ENCODE data around the gene GALK2.

- no peak for TF ChIP-seq POLR2A (IDR thresholded peaks at IDR 0.05)
- no peak for TF ChIP-seq CTCF (IDR thresholded peaks at IDR 0.05)
These were observed 57.6 kb downstream of the GALK2 start for GRCh38 chr15:49227602-49228001.

All from breast epithelium (tissue), 3 donors.